H1 (cell line): ENCODE data around the gene GNAT1. TPM values are rescaled to one million over a fixed set of nuclear protein-coding genes. Genes with fewer than 3 reads are reported as not detected.

Source experiments
- BRCA1 ChIP-seq: IDR thresholded peaks from 2 replicates; pipeline ENCODE4 v1.6.1; 2012; ENCODE audit warnings: low read depth, low read length, improper control_type of control experiment
- CBX8 ChIP-seq: fragments of 300-800, 300-1000 bp; sonication (generic); IDR thresholded peaks from 2 replicates; pipeline ENCODE4 v1.7.1; 2016; ENCODE audit warnings: low read depth, low read length, borderline replicate concordance
- CTBP2 ChIP-seq: IDR thresholded peaks from 2 replicates; pipeline ENCODE4 v1.7.0; 2011; ENCODE audit warnings: borderline replicate concordance, mild to moderate bottlenecking, moderate library complexity, mixed read lengths, low read length; ENCODE audit not compliant: insufficient read depth, insufficient read length
- GABPA ChIP-seq: IDR thresholded peaks from 2 replicates; pipeline ENCODE4 v1.6.1; 2011; ENCODE audit warnings: mild to moderate bottlenecking, low read length, moderate library complexity, borderline replicate concordance; ENCODE audit not compliant: insufficient read depth
- JUND ChIP-seq: IDR thresholded peaks from 2 replicates; pipeline ENCODE4 v1.6.1; 2011; ENCODE audit warnings: mild to moderate bottlenecking, improper control_type of control experiment, low read length
- KDM1A ChIP-seq: fragments of 200-600, 300-600 bp; sonication (generic); IDR thresholded peaks from 2 replicates; pipeline ENCODE4 v1.7.1; 2016; ENCODE audit warnings: mild to moderate bottlenecking, low read length, borderline replicate concordance
- NRF1 ChIP-seq: IDR thresholded peaks from 2 replicates; pipeline ENCODE4 v1.6.1; 2011; ENCODE audit warnings: mild to moderate bottlenecking, low read depth, low read length, improper control_type of control experiment
- RBBP5 ChIP-seq: IDR thresholded peaks from 2 replicates; pipeline ENCODE4 v1.7.1; 2012; ENCODE audit warnings: low read depth, mild to moderate bottlenecking, inconsistent platforms, low read length, moderate library complexity, borderline replicate concordance
- SIN3A ChIP-seq, 2 experiments: IDR thresholded peaks in 1 of 2; conservative IDR thresholded peaks in 1 of 2; 2 replicates each; pipeline ENCODE4 v1.6.1; 2011 to 2012; ENCODE audit warnings: low read length in 2 of 2, improper control_type of control experiment in 1 of 2, low read depth in 1 of 2, mild to moderate bottlenecking in 1 of 2
- SP2 ChIP-seq: IDR thresholded peaks from 2 replicates; pipeline ENCODE4 v1.6.1; 2012; ENCODE audit warnings: mild to moderate bottlenecking, low read length, inconsistent platforms
- polyA plus RNA-seq, 7 experiments: library from polyadenylated mRNA; depleted of rRNA in 3 of 7; stranded (reverse) in 5 of 7; unstranded in 2 of 7; fragments of >200 nt in 5 of 7; fragments of 200-250 nt in 2 of 7; gene quantifications; 1 replicate in 5 of 7; 2 replicates in 1 of 7; 4 replicates in 1 of 7; pipeline versions ENCODE4 v1.2.1 to v1.2.3, GENCODE V29; 2011 to 2013; ENCODE audit warnings: missing spikeins in 2 of 7, mixed read lengths in 2 of 7
- total RNA-seq: library from RNA; stranded (reverse); fragmentation: NEBNext Ultra II Directional; extraction: Animal tissue kit (Norgen Biotek cat#: 25700); gene quantifications from 2 replicates; pipeline ENCODE4 v1.2.1, GENCODE V29; 2021
- TF ChIP-seq, protein P1 (sequence below): IDR thresholded peaks from 2 replicates; pipeline ENCODE4 v1.6.1; 2012; ENCODE audit warnings: inconsistent platforms
- TF ChIP-seq, protein P2 (sequence below): IDR thresholded peaks from 2 replicates; pipeline ENCODE4 v1.6.1; 2012; ENCODE audit warnings: low read length, inconsistent platforms

Gene GNAT1
- total and polyA plus RNA-seq, 2 of the 8 experiments (the other 6 are each of a cell fraction or from before 2014, with no cell fraction given): 0.08 TPM; not detected in 1

DNA sequence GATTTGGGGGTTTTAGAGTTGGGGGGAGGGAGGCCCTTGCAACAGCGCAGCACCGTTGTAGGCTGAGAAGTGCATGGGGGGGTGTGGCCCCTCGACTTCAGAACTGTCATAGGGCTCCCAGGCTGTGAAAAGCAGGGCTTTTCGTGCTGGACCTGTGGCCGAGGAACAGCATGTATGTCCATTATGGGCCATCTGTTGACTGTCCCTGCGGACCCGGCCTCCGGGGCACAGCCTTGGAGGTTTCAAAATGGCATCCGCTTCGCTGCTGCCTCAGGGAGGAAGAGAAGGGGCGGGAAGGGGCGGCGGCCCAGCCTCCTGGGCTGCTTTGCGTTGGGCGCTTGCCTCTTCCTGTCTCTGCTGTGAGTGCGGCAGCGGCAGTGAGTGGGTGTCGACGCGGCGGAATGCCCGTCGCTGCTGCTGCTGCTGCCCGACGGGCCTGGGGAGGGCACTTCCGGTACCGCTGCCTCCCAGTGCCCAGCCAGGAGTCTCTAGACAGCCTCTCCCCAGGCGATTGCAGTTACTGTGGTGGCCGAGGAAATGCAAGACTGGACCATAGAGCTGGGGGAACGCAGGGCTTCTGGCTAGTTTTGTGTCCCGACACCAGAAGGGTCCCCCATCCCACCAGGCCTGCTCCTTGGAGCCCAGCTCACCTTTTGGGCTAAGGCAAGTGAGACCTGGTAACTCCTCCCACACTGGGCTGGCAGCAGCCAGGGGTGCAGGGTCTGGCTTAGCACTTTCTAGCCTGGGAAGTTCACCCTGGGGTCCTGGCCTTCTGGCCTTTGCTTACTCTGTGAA lies 46.5 kb downstream of the GNAT1 start (continued):
- TF ChIP-seq SP2 (no peak), BRCA1 (no peak), RBBP5 (no peak), CTBP2 (no peak), CBX8 (no peak), KDM1A (no peak), GABPA (peak; percentile 62; the same call in 1 of the 2 replicates), NRF1 (no peak), SIN3A (conservative IDR thresholded peaks at IDR 0.05 in 1 of 2, IDR thresholded peaks at IDR 0.05 in 1 of 2; ENCODE audit: low read depth in 1 of 2, low read length in 2 of 2) (0 out of 4 replicates have a peak, but pooled peaks of 1 of the 2 experiments have one; percentile 15), JUND (no peak)
- TF ChIP-seq, protein P1, sequence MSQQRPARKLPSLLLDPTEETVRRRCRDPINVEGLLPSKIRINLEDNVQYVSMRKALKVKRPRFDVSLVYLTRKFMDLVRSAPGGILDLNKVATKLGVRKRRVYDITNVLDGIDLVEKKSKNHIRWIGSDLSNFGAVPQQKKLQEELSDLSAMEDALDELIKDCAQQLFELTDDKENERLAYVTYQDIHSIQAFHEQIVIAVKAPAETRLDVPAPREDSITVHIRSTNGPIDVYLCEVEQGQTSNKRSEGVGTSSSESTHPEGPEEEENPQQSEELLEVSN: no peak
- TF ChIP-seq, protein P2, sequence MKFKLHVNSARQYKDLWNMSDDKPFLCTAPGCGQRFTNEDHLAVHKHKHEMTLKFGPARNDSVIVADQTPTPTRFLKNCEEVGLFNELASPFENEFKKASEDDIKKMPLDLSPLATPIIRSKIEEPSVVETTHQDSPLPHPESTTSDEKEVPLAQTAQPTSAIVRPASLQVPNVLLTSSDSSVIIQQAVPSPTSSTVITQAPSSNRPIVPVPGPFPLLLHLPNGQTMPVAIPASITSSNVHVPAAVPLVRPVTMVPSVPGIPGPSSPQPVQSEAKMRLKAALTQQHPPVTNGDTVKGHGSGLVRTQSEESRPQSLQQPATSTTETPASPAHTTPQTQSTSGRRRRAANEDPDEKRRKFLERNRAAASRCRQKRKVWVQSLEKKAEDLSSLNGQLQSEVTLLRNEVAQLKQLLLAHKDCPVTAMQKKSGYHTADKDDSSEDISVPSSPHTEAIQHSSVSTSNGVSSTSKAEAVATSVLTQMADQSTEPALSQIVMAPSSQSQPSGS: no peak
